SK-N-SH (cell line): ENCODE results near the gene P3R3URF. TPM values are rescaled to one million over a fixed set of nuclear protein-coding genes. Genes with fewer than 3 reads are reported as not detected.

Experiments
- CTCF ChIA-PET: fragments of 300-600, 350-600 bp; formaldehyde crosslinking; extraction: SDS; loops from one replicate; lab custom pipeline; 2021; lab: Yijun Ruan, JAX
- POLR2A ChIA-PET: fragments of 350-600 bp; sonication (Branson Sonifier 250); formaldehyde crosslinking; extraction: SDS; loops from one replicate; lab custom pipeline; 2020; ENCODE audit warnings: antibody characterized with exemption, inconsistent platforms; lab: Yijun Ruan, JAX
- DNase-seq: peaks from one replicate; pipeline ENCODE4 v3.0.0; 2012
- H2AFZ ChIP-seq: fragments of 200-600 bp; sonication (generic); 2 replicates; pipeline ENCODE4 v1.8.1; 2016; ENCODE audit warnings: antibody characterized with exemption, mild to moderate bottlenecking, low read depth
- H3F3A ChIP-seq: fragments of 200-600 bp; sonication (generic); replicated peaks from 2 replicates; pipeline ENCODE3; 2016; ENCODE audit warnings: antibody characterized with exemption, mild to moderate bottlenecking; ENCODE audit not compliant: insufficient read depth
- H3K27ac ChIP-seq, 2 experiments: fragments of 200-500 bp in 1 of 2; fragments of 200-600 bp in 1 of 2; sonication (Bioruptor generic) in 1 of 2; sonication (generic), shearing (Covaris generic) in 1 of 2; 2 replicates each; pipeline versions ENCODE4 v1.5.1 to v1.6.1; 2014 to 2016; ENCODE audit warnings: low read depth in 2 of 2, inconsistent platforms in 1 of 2, low read length in 1 of 2, mild to moderate bottlenecking in 1 of 2, mixed read lengths in 1 of 2
- H3K27me3 ChIP-seq: fragments of 200-600 bp; sonication (generic), shearing (Covaris generic); 2 replicates; pipeline ENCODE4 v1.6.1; 2016; ENCODE audit warnings: mixed run types; ENCODE audit not compliant: insufficient read depth
- H3K36me3 ChIP-seq, 2 experiments: fragments of 200-500 bp in 1 of 2; fragments of 200-600 bp in 1 of 2; sonication (Bioruptor generic) in 1 of 2; sonication (generic) in 1 of 2; replicated peaks in 1 of 2; 2 replicates each; pipeline versions ENCODE3 to v1.5.1; 2014 to 2016; ENCODE audit warnings: low read length in 1 of 2, mild to moderate bottlenecking in 1 of 2; ENCODE audit not compliant: insufficient read depth in 2 of 2, control insufficient read depth in 1 of 2
- H3K4me1 ChIP-seq, 2 experiments: fragments of 200-500 bp in 1 of 2; fragments of 200-600 bp in 1 of 2; sonication (Bioruptor generic) in 1 of 2; sonication (generic), shearing (Covaris generic) in 1 of 2; 2 replicates each; pipeline versions ENCODE4 v1.5.1 to v1.6.1; 2014 to 2016; ENCODE audit warnings: low read depth in 1 of 2, low read length in 1 of 2, mixed run types in 1 of 2; ENCODE audit not compliant: insufficient read depth in 2 of 2, control insufficient read depth in 1 of 2
- H3K4me2 ChIP-seq: fragments of 200-600 bp; sonication (generic), shearing (Covaris generic); 2 replicates; pipeline ENCODE4 v1.6.1; 2017; ENCODE audit warnings: mixed run types
- H3K4me3 ChIP-seq, 2 experiments: fragments of 200-500 bp in 1 of 2; fragments of 200-600 bp in 1 of 2; sonication (Bioruptor generic) in 1 of 2; sonication (generic), shearing (Covaris generic) in 1 of 2; 2 replicates each; pipeline versions ENCODE4 v1.5.1 to v1.8.1; 2014 to 2016; ENCODE audit warnings: low read depth in 2 of 2, inconsistent platforms in 1 of 2, low read length in 1 of 2, mild to moderate bottlenecking in 1 of 2, mixed read lengths in 1 of 2, moderate library complexity in 1 of 2
- H3K79me2 ChIP-seq: fragments of 200-600 bp; sonication (generic); 2 replicates; pipeline ENCODE4 v1.8.1; 2017; ENCODE audit warnings: mild to moderate bottlenecking; ENCODE audit not compliant: insufficient read depth
- H3K9ac ChIP-seq: fragments of 200-600 bp; sonication (generic); 2 replicates; pipeline ENCODE4 v1.6.1; 2017; ENCODE audit warnings: mixed run types
- H3K9me2 ChIP-seq: fragments of 200-600 bp; sonication (generic); 2 replicates; pipeline ENCODE4 v1.6.1; 2017; ENCODE audit warnings: mixed run types
- H3K9me3 ChIP-seq: fragments of 200-600 bp; sonication (generic); 2 replicates; pipeline ENCODE4 v1.6.1; 2017; ENCODE audit warnings: mixed run types, mild to moderate bottlenecking, moderate library complexity
- H4K20me1 ChIP-seq: fragments of 200-600 bp; sonication (generic); 2 replicates; pipeline ENCODE4 v1.6.1; 2017; ENCODE audit warnings: mild to moderate bottlenecking, mixed run types; ENCODE audit not compliant: insufficient read depth
- EP300 ChIP-seq, 2 experiments: IDR thresholded peaks; 2 replicates each; pipeline versions ENCODE4 v1.4.0 to v1.6.1; 2012; ENCODE audit warnings: borderline replicate concordance in 1 of 2, low read depth in 1 of 2, low read length in 1 of 2
- FOXM1 ChIP-seq: IDR thresholded peaks from 2 replicates; pipeline ENCODE4 v1.4.0; 2012; ENCODE audit warnings: low read depth, mild to moderate bottlenecking
- GABPA ChIP-seq: IDR thresholded peaks from 2 replicates; pipeline ENCODE4 v1.4.0; 2012; ENCODE audit warnings: low read depth, mild to moderate bottlenecking
- GATA2 ChIP-seq: sonication (generic); formaldehyde crosslinking; IDR thresholded peaks from 2 replicates; pipeline ENCODE4 v1.5.0; 2020; ENCODE audit warnings: mild to moderate bottlenecking, missing genetic modification reagents
- JUND ChIP-seq: IDR thresholded peaks from 2 replicates; pipeline ENCODE4 v1.4.0; 2012
- MEF2A ChIP-seq: IDR thresholded peaks from 2 replicates; pipeline ENCODE4 v1.4.0; 2012; ENCODE audit warnings: low read depth, borderline replicate concordance
- POLR2AphosphoS5 ChIP-seq: IDR thresholded peaks from 2 replicates; pipeline ENCODE4 v1.6.1; 2012; ENCODE audit warnings: low read depth, low read length
- RAD21 ChIP-seq: IDR thresholded peaks from 2 replicates; pipeline ENCODE4 v1.6.1; 2012; ENCODE audit warnings: mild to moderate bottlenecking, low read length
- RFX5 ChIP-seq: IDR thresholded peaks from 2 replicates; pipeline ENCODE4 v1.6.1; 2012; ENCODE audit warnings: mild to moderate bottlenecking, improper control_type of control experiment, low read length
- RXRA ChIP-seq: IDR thresholded peaks from 2 replicates; pipeline ENCODE4 v1.4.0; 2012; ENCODE audit warnings: low read depth, mild to moderate bottlenecking, borderline replicate concordance
- SIN3A ChIP-seq: IDR thresholded peaks from 2 replicates; pipeline ENCODE4 v1.6.1; 2012; ENCODE audit warnings: low read depth, mild to moderate bottlenecking, low read length, moderate library complexity, borderline replicate concordance
- YY1 ChIP-seq: IDR thresholded peaks from 2 replicates; pipeline ENCODE4 v1.4.0; 2012; ENCODE audit warnings: low read depth, mild to moderate bottlenecking
- WGBS: methylation state at CpG from one replicate; pipeline ENCODE4 v1.1.6; 2017; ENCODE audit warnings: low lambda C conversion rate; 5-methylcytosine and 5-hydroxymethylcytosine counted together
- polyA plus RNA-seq, 3 experiments: library from polyadenylated mRNA; depleted of rRNA; stranded (reverse); fragments of >200 nt; gene quantifications; 2 replicates each; pipeline ENCODE4 v1.2.3, GENCODE V29; 2012
- TF ChIP-seq, protein P1 (sequence below): IDR thresholded peaks from 2 replicates; pipeline ENCODE4 v1.6.1; 2012; ENCODE audit warnings: mild to moderate bottlenecking, low read depth, low read length, moderate library complexity
- TF ChIP-seq, protein P2 (sequence below): IDR thresholded peaks from 2 replicates; pipeline ENCODE4; 2012
- TF ChIP-seq, protein P3 (sequence below): fragments of 150-350 bp; IDR thresholded peaks from 2 replicates; pipeline ENCODE4 v1.6.1; 2016; ENCODE audit warnings: mild to moderate bottlenecking, low read depth, low read length

P3R3URF gene
- polyA plus RNA-seq, 1 of the 3 experiments (the other 2 are of a cell fraction), result not detected

DNA sequence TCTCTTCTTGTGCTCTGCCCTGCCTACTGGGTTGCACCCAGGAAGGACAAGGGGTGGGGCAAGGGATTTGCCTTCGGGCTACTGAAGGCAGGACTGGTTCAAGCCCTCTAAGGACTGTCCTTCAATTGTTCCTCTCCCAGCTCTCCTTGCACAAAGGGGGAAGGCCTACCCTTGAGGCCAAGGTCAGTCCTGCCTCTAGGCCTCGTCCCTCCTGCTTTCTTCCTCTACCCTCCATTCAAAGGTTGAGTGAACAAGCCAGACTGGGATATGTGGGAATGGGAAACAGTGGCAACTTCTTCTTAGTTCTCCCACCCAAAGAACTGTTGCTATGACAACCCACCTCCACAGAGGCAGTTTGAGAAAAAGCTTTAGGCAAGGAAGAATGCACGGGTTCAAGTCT is 29.5 kb upstream of the P3R3URF start:
- Histone ChIP-seq H3K4me1 (peaks cover 4 to 13% of the 10 kb centered on the region in 2 experiments; a peak in 1 of 4 replicates), H3K9ac (no peak overlapping the region), H4K20me1 (no peaks in the 10 kb centered on the region), H3K79me2 (no peaks in the 10 kb centered on the region), H3K36me3 (no peaks in the 10 kb centered on the region), H3K4me2 (peak overlapping the region; percentile 99; the same call in 1 of the 2 replicates), H2AFZ (no peak overlapping the region), H3K9me3 (no peaks in the 10 kb centered on the region), H3K4me3 (no peak overlapping the region), H3K27me3 (no peaks in the 10 kb centered on the region), H3F3A (no peaks in the 10 kb centered on the region), H3K27ac (no peak overlapping the region), H3K9me2 (no peaks in the 10 kb centered on the region)
- no peak for TF ChIP-seq SIN3A
- TF ChIP-seq, protein P1, sequence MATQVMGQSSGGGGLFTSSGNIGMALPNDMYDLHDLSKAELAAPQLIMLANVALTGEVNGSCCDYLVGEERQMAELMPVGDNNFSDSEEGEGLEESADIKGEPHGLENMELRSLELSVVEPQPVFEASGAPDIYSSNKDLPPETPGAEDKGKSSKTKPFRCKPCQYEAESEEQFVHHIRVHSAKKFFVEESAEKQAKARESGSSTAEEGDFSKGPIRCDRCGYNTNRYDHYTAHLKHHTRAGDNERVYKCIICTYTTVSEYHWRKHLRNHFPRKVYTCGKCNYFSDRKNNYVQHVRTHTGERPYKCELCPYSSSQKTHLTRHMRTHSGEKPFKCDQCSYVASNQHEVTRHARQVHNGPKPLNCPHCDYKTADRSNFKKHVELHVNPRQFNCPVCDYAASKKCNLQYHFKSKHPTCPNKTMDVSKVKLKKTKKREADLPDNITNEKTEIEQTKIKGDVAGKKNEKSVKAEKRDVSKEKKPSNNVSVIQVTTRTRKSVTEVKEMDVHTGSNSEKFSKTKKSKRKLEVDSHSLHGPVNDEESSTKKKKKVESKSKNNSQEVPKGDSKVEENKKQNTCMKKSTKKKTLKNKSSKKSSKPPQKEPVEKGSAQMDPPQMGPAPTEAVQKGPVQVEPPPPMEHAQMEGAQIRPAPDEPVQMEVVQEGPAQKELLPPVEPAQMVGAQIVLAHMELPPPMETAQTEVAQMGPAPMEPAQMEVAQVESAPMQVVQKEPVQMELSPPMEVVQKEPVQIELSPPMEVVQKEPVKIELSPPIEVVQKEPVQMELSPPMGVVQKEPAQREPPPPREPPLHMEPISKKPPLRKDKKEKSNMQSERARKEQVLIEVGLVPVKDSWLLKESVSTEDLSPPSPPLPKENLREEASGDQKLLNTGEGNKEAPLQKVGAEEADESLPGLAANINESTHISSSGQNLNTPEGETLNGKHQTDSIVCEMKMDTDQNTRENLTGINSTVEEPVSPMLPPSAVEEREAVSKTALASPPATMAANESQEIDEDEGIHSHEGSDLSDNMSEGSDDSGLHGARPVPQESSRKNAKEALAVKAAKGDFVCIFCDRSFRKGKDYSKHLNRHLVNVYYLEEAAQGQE, result no peak
- TF ChIP-seq EP300 (IDR thresholded peaks at IDR 0.05; ENCODE audit: borderline replicate concordance in 1 of 2, low read depth in 1 of 2, low read length in 1 of 2), result no peak
- no peak for TF ChIP-seq FOXM1
- TF ChIP-seq GATA2 (CRISPR knock-in tag), result no peak
- no peak for TF ChIP-seq RFX5
- TF ChIP-seq, protein P2, sequence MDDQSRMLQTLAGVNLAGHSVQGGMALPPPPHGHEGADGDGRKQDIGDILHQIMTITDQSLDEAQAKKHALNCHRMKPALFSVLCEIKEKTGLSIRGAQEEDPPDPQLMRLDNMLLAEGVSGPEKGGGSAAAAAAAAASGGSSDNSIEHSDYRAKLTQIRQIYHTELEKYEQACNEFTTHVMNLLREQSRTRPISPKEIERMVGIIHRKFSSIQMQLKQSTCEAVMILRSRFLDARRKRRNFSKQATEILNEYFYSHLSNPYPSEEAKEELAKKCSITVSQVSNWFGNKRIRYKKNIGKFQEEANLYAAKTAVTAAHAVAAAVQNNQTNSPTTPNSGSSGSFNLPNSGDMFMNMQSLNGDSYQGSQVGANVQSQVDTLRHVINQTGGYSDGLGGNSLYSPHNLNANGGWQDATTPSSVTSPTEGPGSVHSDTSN, result no peak
- TF ChIP-seq RXRA, result no peak
- no peak for TF ChIP-seq RAD21
- TF ChIP-seq POLR2AphosphoS5, result no peak
- TF ChIP-seq JUND, result no peak
- no peak for TF ChIP-seq GABPA
- no peak for TF ChIP-seq MEF2A
- 78% methylated on average over 3 of the region's 3 CpGs for WGBS
- DNase-seq, result peak; percentile 13
- POLR2A ChIA-PET, result no interaction called here
- CTCF ChIA-PET, result interaction anchor here (1.5 to 6.8 kb wide), 2 partner anchors 16 to 18 kb away, joined by 3 to 29 read pairs; no protein-coding TSS in a partner anchor

DNA sequence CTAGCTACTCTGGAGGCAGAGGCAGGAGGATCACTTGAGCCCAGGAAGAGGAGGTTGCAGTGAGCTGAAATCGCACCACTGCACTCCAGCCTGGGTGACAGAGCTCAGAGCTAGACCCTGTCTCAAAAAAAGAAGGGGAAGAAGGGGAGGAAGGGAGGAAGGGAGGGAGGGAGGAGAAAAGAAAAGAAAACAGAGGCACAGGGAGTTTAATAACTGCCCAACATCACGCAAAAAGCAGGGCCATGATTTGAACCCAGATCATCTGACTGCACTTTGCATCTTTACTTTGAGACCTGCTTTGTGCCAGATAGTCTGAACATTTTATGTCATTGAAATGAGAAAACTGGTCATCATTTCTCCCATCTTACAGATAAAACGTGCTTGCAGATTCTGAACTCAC is 28.9 kb upstream of the P3R3URF start:
- peaks cover 4 to 13% of the 10 kb centered on the region in 2 experiments; a peak in 1 of 4 replicates for H3K4me1 ChIP-seq
- no peak overlapping the region for H3K9ac ChIP-seq
- H3K27ac ChIP-seq, result no peak overlapping the region
- H3K9me2 ChIP-seq, result no peaks in the 10 kb centered on the region
- ChIA-PET CTCF (interaction anchor here (1.5 to 6.8 kb wide), 2 partner anchors 16 to 18 kb away, joined by 3 to 29 read pairs; no protein-coding TSS in a partner anchor), POLR2A (no interaction called here)
- TF ChIP-seq, protein P3, sequence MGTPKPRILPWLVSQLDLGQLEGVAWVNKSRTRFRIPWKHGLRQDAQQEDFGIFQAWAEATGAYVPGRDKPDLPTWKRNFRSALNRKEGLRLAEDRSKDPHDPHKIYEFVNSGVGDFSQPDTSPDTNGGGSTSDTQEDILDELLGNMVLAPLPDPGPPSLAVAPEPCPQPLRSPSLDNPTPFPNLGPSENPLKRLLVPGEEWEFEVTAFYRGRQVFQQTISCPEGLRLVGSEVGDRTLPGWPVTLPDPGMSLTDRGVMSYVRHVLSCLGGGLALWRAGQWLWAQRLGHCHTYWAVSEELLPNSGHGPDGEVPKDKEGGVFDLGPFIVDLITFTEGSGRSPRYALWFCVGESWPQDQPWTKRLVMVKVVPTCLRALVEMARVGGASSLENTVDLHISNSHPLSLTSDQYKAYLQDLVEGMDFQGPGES, result no peak
- TF ChIP-seq RAD21, result no peak
- no peak for TF ChIP-seq YY1
- no peak for TF ChIP-seq GATA2 (CRISPR knock-in tag)
- TF ChIP-seq SIN3A, result no peak
- H4K20me1 ChIP-seq, result no peaks in the 10 kb centered on the region
- no peaks in the 10 kb centered on the region for H3K27me3 ChIP-seq
- no peaks in the 10 kb centered on the region for H3K36me3 ChIP-seq
- H3F3A ChIP-seq, result no peaks in the 10 kb centered on the region
- 88% methylated on average over 3 of the region's 3 CpGs for whole genome bisulfite sequencing
- no peak overlapping the region for H2AFZ ChIP-seq
- H3K9me3 ChIP-seq, result no peaks in the 10 kb centered on the region
- H3K79me2 ChIP-seq, result no peaks in the 10 kb centered on the region
- H3K4me3 ChIP-seq, result no peak overlapping the region
- H3K4me2 ChIP-seq, result peak overlapping the region; percentile 99
- DNase-seq, result no peak
